Muscle of leg (tissue), 11 donors: Measurements from ENCODE around the gene TRPM3. TPM values are rescaled to one million over a fixed set of nuclear protein-coding genes. Genes with fewer than 3 reads are reported as not detected.

Experiments
- DNase-seq: peaks from one replicate; pipeline ENCODE4 v3.0.0; 2013
- H3K27ac ChIP-seq: one replicate; pipeline ENCODE4 v1.5.1; 2013; ENCODE audit warnings: mild to moderate bottlenecking, low read length, control low read depth
- H3K27me3 ChIP-seq: one replicate; pipeline ENCODE4 v1.6.1; 2013; ENCODE audit warnings: low read length; ENCODE audit not compliant: control insufficient read depth, insufficient read depth
- H3K36me3 ChIP-seq: one replicate; pipeline ENCODE4 v1.6.1; 2013; ENCODE audit warnings: low read length; ENCODE audit not compliant: control insufficient read depth, insufficient read depth
- H3K4me1 ChIP-seq: one replicate; pipeline ENCODE4 v1.6.1; 2013; ENCODE audit warnings: low read length; ENCODE audit not compliant: control insufficient read depth, insufficient read depth
- H3K4me3 ChIP-seq: one replicate; pipeline ENCODE4 v1.5.1; 2013; ENCODE audit warnings: low read length, control low read depth
- H3K9me3 ChIP-seq: replicated peaks from 2 replicates; pipeline ENCODE4 v1.6.1; 2013; ENCODE audit warnings: low read depth, low read length; ENCODE audit not compliant: control insufficient read depth
- WGBS: methylation state at CpG from one replicate; pipeline ENCODE4 v1.1.5; 2013; ENCODE audit warnings: missing lambda C conversion rate; ENCODE audit not compliant: insufficient coverage; 5-methylcytosine and 5-hydroxymethylcytosine counted together
- polyA plus RNA-seq, 8 donors: library from polyadenylated mRNA; unstranded; fragments of 120-200 nt; gene quantifications; one replicate each; pipeline versions ENCODE4 v1.2.1 to v1.2.3, GENCODE V29; 2013; ENCODE audit warnings: inconsistent platforms in 1 of 8, low replicate concordance in 1 of 8; ENCODE audit not compliant: insufficient read length in 8 of 8, insufficient read depth in 1 of 8
- total RNA-seq: library from RNA; stranded (reverse); fragments of 120-200 nt; gene quantifications from one replicate; pipeline ENCODE4 v1.2.4, GENCODE V29; 2013

TRPM3 gene
- total and polyA plus RNA-seq, 9 donors, result 0.14 to 0.66 (median 0.31) TPM

DNA sequence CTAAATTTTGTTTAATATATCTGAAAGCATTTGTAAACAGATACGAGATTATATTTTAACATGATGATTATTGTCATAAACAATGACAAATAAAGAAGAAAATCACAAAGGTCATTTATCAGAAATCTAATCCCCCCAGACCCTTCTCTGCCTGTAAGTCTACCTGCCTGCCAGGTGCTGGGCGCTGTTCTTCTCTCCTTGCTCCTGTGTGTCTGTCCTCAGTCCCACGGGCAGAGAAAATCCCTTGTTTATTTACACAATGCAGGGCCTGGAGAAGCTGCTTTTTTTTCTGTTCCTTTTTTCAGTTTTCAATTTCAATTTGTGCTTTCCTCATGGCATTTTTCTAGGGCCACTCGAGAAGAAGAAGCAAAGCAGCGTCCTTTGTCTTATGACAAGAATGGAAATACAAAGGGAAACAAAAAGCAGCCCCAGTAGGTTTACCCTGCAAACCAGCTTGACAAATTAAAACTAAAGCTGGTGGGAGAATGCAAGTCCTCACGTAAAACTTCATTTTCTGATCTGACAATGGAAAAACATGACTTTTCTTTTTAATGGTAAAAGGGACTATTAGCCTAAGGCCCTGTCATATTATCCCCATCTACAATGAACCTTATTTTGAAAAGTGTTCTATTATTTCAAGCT lies 424.6 kb downstream of the TRPM3 start:
- Histone ChIP-seq H3K4me3 (no peak overlapping the region), H3K4me1 (no peaks in the 10 kb centered on the region), H3K27me3 (no peaks in the 10 kb centered on the region), H3K9me3 (no peaks in the 10 kb centered on the region), H3K36me3 (no peaks in the 10 kb centered on the region), H3K27ac (no peak overlapping the region)
- 65% methylated on average over 2 of the region's 6 CpGs for WGBS
- no peak for DNase-seq

- H3K27me3 ChIP-seq, result no peaks in the 10 kb centered on the region
- no peaks in the 10 kb centered on the region for H3K9me3 ChIP-seq
- DNase-seq, result no peak
- H3K4me3 ChIP-seq, result no peak overlapping the region
- 52% methylated on average over 3 of the region's 5 CpGs for WGBS
- no peak overlapping the region for H3K27ac ChIP-seq
- no peaks in the 10 kb centered on the region for H3K4me1 ChIP-seq
- no peaks in the 10 kb centered on the region for H3K36me3 ChIP-seq
These were observed 426.7 kb downstream of the TRPM3 start for GRCh38 chr9:70694758-70695157.

DNA sequence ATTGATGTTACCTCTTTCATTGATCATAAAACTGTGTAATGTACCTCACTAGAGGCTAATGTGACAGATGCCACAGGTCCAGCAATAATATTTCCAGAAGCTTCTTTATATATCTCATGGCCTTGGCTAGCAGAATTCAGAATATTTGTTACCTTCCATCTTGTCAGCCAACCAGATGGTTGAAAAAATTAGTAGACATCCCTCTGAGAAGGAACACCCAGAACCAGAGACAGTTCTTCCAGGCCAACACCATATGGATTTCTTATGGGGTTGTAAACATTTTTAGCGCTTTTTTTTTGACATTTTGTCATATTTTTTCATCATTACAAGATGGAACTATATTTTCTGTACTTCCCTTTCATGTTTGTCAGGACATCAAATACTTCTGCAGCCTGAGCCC lies 428.2 kb downstream of the TRPM3 start:
- DNase-seq, result no peak
- Histone ChIP-seq H3K27me3 (no peaks in the 10 kb centered on the region), H3K9me3 (no peaks in the 10 kb centered on the region), H3K27ac (no peak overlapping the region), H3K36me3 (no peaks in the 10 kb centered on the region), H3K4me3 (no peak overlapping the region), H3K4me1 (no peaks in the 10 kb centered on the region)
- WGBS, result no CpG with 5 or more reads among the region's 1 CpG

GRCh38 chr9:70692431-70692830 lies 429.0 kb downstream of the TRPM3 start:
- Histone ChIP-seq H3K27me3 (no peaks in the 10 kb centered on the region), H3K27ac (no peak overlapping the region), H3K36me3 (no peaks in the 10 kb centered on the region), H3K4me1 (no peaks in the 10 kb centered on the region), H3K9me3 (no peaks in the 10 kb centered on the region), H3K4me3 (no peak overlapping the region)
- 50% methylated on average over 1 of the region's 4 CpGs for WGBS
- DNase-seq, result no peak

- H3K36me3 ChIP-seq, result no peaks in the 10 kb centered on the region
- no peaks in the 10 kb centered on the region for H3K27me3 ChIP-seq
- H3K4me3 ChIP-seq, result no peak overlapping the region
- no peaks in the 10 kb centered on the region for H3K4me1 ChIP-seq
- no peak for DNase-seq
- no peaks in the 10 kb centered on the region for H3K9me3 ChIP-seq
- no peak overlapping the region for H3K27ac ChIP-seq
These were observed 432.7 kb downstream of the TRPM3 start for GRCh38 chr9:70688704-70689103.

GRCh38 chr9:70683841-70684240 lies 437.6 kb downstream of the TRPM3 start:
- Histone ChIP-seq H3K9me3 (no peaks in the 10 kb centered on the region), H3K36me3 (no peaks in the 10 kb centered on the region), H3K27me3 (no peaks in the 10 kb centered on the region), H3K27ac (no peak overlapping the region), H3K4me3 (no peak overlapping the region), H3K4me1 (no peaks in the 10 kb centered on the region)
- no peak for DNase-seq
- WGBS, result no CpG with 5 or more reads among the region's 2 CpGs

GRCh38 chr9:70682298-70682697 lies 439.1 kb downstream of the TRPM3 start:
- Histone ChIP-seq H3K27ac (no peak overlapping the region), H3K4me1 (no peaks in the 10 kb centered on the region), H3K4me3 (no peak overlapping the region), H3K36me3 (no peaks in the 10 kb centered on the region), H3K27me3 (no peaks in the 10 kb centered on the region), H3K9me3 (no peaks in the 10 kb centered on the region)
- DNase-seq, result no peak

- H3K36me3 ChIP-seq, result no peaks in the 10 kb centered on the region
- 68% methylated on average over 2 of the region's 4 CpGs for WGBS
- no peak overlapping the region for H3K27ac ChIP-seq
These were observed 441.6 kb downstream of the TRPM3 start for GRCh38 chr9:70679845-70680244.

GRCh38 chr9:70678153-70678552 lies 443.3 kb downstream of the TRPM3 start:
- H3K9me3 ChIP-seq, result no peaks in the 10 kb centered on the region
- H3K27me3 ChIP-seq, result no peaks in the 10 kb centered on the region
- H3K4me1 ChIP-seq, result no peaks in the 10 kb centered on the region
- H3K27ac ChIP-seq, result no peak overlapping the region
- no peak for DNase-seq
- no peaks in the 10 kb centered on the region for H3K36me3 ChIP-seq
- WGBS, result 87% methylated on average over 3 of the region's 4 CpGs
- H3K4me3 ChIP-seq, result no peak overlapping the region

More at GRCh38 chr9:70679845-70680244, 441.6 kb downstream of the TRPM3 start:
- no peaks in the 10 kb centered on the region for H3K9me3 ChIP-seq
- H3K4me3 ChIP-seq, result no peak overlapping the region
- H3K27me3 ChIP-seq, result no peaks in the 10 kb centered on the region
- no peak for DNase-seq
- no peaks in the 10 kb centered on the region for H3K4me1 ChIP-seq

GRCh38 chr9:70677055-70677735 lies 444.2 kb downstream of the TRPM3 start:
- no peak overlapping the region for H3K4me3 ChIP-seq
- no peaks in the 10 kb centered on the region for H3K9me3 ChIP-seq
- no peaks in the 10 kb centered on the region for H3K27me3 ChIP-seq
- H3K27ac ChIP-seq, result no peak overlapping the region
- WGBS, result 96% methylated on average over 3 of the region's 5 CpGs
- DNase-seq, result no peak
- H3K4me1 ChIP-seq, result no peaks in the 10 kb centered on the region
- H3K36me3 ChIP-seq, result no peaks in the 10 kb centered on the region
